HG03039 (cell line): ENCODE measurements around the gene PIK3C2B.
"Not testable (repeated sequence)": the region's sequence is repeated elsewhere in the genome, so short reads cannot be mapped to it uniquely, and the experiment has no call there.

ENCODE experiments used
- ATAC-seq: cut with Tn5 transposase; IDR thresholded peaks from one replicate; pipeline ENCODE4 v1.9.1; 2021; ENCODE audit warnings: mild to moderate bottlenecking, moderate library complexity; ENCODE audit not compliant: unreplicated experiment

Gene PIK3C2B

DNA sequence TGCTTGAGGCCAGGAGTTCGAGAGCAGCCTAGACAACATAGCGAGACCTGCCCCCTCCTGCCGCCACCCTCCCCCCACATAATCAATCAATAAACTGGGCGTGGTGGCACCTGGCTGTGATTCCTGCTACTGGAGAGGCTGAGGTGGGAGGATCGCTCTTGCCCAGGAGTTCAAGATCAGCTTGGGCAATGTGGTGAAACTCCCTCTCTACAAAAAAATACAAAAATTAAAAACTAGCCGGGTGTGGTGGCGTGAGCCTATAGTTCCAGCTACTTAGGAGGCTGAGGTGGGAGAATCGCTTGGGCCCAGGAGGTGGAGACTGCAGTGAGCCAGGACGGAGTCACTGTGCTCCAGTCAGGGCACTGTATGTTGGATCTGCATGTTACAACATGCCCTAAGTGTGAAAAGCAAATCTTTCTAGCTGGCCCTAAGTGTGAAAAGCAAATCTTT, 14.6 kb upstream of the PIK3C2B start:
- ATAC-seq, result no peak

DNA sequence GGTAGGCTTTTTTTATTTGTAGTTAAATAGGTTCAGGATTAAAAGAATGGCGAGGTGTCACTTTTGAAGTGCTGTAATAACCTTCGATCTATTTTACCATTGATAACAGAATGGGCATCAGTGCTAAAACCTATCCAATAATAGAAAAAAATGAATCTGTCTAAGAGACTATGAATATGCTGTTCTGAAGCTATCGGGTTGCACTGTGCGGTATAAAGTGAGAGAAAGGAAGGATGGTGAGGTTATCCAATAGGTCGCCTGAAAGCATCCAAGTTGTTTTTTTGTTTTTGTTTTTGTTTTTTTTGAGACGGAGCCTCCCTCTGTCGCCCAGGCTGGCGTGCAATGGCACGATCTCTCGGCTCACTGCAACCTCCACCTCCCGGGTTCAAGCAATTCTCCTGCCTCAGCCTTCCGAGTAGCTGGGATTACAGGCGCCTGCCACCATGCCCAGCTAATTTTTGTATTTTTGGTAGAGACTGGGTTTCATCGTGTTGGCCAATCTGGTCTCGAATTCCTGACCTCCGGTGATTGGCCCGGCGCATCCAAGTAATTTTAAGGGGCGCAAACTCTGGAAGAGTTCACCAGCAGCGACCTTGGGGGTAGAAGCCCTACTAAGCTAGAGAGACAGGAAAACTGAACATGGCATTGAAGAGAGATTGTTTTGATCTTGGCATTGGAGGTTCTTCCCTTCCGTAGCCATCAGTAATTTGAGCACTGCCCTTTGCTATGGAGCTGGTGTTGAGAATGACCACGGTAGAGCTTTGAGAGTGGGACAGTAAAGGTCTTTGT, 12.9 kb upstream of the PIK3C2B start:
- ATAC-seq, result peak; percentile 12

DNA sequence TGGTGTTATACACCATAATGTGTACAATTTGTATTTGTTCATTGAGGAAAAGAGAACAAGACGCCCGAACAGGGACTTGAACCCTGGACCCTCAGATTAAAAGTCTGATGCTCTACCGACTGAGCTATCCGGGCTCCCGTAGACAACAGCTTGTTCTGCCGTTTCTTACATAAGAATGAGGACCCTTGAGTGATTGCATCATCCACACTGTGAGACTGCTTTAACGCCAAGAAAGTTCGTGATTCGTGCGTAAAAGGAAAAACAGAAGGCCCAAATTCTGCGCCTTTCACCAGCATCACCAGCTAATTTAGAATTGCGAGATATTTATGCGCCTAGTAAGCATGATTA, 12.3 kb upstream of the PIK3C2B start:
- ATAC-seq, result peak; percentile 60

DNA sequence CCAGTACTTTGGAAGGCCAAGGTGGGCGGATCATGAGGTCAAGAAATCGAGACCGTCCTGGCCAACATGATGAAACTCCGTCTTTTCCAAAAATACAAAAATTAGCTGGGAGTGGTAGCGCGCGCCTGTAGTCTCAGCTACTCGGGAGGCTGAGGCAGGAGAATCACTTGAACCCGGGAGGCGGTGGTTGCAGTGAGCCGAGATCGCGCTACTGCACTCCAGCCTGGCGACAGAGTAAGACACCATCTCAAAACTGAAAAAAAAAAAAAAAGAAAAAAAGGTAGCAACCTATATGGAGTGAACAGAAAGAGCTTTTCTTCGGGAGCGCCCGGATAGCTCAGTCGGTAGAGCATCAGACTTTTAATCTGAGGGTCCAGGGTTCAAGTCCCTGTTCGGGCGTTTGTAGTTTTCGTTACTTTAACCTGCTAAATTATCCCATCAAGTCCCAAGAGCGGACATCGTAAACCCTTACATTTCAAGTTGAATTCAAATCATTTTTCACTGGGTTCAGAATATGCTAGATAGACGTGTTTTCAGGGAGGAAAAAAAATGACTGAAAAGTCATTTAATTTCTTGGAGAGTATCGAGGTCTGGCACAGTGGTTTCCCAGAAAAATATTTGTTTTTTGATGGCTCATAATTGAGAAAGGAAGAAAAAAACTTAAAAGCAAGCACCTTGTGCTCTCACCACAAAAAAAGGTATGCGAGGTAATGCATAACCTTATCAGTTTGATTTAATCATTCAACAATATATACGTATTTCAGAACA, 11.8 kb upstream of the PIK3C2B start:
- ATAC-seq, result peak; percentile 67

DNA sequence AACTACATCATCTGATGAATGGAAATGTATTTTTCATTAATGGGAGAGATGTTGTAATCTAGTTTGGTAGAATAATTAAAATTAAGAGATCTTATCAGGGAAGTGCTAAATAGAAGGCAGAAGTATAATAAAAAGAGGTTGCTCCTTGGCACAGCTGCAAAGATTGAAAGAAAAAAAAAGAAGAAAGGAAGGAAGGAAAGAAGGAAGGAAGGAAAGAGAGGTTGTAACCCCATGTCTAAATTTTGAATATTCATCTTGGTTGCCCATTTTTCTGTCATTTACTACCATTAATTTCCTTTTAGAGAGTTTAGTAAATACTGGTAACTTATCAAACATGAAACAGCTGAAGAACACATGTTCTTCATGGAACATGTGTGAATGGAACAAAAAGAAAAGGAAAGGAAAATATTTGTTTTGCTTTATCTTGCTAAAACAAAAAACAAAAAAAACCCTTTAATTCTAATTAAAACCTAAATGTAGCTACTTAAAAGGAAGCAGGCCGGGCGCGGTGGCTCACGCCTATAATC, 11.1 kb upstream of the PIK3C2B start:
- no peak for ATAC-seq

DNA sequence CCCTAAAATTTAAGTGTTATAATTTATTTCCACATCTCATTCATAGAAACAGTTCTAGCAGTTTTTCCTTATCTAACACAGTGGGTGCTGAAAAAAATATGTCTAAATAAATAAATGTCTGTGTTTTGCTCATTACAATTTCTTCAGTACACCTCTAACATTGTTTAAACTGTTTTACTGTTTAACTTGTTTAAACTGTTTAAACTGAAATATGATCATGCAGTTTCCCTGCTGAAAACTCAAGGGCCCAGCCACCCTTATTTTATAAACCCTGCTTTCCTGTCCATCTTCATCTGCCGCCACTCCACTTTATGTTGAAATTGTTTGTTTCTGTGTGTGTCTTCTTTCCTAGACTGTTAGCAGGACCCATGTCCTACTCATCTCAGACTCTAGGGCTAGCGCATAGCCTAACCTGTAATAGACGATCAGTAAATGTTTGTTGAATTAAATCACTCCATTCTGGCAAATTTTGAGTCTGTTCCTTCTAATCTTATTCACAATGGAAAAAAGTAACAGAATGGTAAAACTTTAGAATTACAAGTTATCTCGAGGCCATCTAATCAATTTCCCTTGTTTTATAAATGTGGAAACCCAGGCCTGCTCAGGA, 9.4 kb upstream of the PIK3C2B start:
- ATAC-seq, result no peak

DNA sequence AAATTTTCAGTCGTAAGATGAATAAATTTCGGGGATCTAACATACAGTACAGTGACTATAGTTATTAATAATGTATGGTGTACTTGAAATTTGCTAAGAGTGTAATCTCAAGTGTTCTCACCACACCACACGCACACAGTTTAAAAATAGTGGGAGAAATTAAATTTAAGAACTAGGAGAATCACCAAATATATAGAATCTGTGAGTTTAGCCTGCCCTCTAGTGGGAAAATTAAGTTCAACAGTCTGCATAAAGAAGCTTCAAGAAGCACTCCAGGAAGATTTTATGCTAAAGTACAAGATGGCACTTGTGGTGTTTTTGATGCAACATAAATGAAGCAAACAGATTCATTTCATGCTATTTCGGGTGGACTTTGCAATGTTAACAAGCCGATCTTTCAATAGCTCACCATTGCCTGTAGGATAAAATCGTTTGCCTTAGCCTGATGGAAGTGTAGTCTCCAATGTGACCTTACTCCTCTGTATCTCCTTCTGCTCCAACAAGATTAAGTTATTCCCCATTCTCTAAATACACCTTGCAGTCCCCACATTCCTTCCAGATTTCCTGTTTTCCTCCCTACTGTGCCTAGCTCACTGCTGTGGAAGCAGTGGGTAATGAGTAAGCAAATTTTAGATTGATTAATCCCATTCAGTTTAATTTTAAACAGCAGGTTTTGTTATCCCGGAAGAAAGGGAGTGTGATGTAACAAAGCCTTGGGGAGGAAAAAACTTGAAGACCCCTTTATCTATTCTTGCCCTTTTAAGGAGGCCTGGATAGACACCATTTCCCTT, 8.7 kb upstream of the PIK3C2B start:
- no peak for ATAC-seq

DNA sequence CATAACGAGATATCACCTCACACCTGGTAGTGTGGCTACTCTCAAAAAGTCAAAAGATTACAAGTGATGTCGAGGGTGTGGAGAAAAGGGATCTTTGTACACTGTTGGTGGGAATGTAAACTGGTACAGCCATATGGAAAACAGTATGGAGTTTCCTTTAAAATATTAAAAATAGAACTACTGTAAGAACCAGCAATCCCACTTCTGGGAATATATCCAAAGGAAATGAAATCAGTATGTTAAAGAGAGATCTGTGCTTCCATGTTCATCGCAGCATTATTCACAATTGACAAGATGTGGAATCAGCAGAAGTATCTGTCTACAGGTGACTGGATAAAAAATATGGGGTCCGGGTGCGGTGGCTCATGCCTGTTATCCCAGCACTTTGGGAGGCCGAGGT, 7.6 kb upstream of the PIK3C2B start:
- no peak for ATAC-seq

DNA sequence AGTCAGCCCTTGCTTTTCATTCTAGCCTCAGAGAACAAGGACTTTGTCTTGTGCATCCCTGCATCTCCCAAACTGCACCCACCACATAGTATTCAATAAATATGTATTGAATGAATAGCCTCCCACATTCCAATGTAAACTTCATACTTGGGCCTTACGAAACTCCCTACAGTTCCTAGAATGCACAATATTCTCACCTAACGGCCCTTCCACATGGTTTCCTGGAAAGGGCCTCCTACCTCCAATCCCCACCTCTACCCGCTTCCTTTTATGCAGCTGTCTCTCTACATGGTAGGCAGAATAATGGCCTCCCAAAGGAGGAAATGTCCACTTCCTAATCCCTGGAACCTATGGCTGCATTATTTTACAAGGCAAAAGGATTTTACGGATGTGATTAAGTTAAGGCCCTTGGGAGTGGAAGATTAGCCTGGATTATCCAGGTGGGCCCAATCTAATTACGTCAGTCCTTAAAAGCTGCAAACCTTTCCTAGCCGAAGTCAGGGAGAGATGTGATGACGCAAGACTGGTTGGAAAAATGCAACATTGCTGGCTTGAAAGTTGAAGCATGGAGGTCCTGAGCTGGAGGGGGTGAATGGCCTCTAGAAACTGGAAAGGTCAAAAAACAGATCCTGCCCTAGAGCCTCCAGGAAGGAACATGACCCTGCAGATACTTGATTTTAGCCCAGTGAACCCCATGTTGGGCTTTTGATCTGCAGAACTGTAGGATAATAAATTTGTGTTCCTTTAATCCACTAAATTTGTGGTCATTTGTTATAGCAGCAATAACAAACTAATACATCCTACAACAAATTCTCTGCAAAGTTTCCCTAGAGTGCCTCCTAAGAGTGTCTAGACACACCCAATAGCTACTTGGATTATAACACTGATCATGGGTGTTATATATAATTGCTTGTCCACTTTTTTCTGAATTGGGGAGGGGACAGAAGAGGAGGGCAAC, 5.2 kb upstream of the PIK3C2B start:
- no peak for ATAC-seq

DNA sequence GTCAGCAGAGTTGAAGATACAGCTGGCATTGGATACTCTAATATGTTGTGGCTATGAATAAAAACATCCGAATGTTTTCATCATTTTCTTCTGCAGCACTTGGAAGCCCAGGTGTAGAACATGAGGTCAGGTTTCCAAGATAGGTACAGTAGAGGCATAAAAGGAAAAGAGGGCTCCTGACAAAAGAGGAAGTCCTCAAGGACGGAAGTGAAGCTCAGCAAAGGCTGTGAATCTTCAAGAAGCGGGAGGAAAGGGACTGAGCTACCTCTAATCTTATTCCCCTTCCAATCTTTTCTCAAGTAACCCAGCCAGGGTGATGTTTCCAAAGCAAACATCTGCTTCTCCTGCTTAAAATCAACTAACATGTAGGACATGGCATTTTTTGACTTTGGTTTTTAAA, 4.4 kb upstream of the PIK3C2B start:
- no peak for ATAC-seq

DNA sequence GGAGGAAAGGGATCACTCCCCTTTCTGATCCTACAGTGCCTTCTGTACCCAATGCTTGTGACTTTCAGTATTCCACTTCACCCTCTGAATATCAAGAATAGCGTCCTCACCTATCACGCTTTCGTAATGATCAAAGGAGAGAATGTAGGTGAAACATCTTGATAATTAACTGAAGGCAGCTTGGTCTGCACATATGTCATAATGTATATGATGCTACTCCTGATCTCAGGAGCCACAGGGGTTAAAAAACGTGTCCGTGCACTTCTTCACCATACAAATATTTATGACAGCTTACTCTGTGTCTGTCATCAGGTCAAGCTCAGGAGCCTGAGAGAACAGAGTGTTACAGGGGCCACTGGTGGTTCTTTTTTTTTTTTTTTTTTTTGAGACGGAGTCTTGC, 1.2 kb upstream of the PIK3C2B start:
- ATAC-seq, result no peak

DNA sequence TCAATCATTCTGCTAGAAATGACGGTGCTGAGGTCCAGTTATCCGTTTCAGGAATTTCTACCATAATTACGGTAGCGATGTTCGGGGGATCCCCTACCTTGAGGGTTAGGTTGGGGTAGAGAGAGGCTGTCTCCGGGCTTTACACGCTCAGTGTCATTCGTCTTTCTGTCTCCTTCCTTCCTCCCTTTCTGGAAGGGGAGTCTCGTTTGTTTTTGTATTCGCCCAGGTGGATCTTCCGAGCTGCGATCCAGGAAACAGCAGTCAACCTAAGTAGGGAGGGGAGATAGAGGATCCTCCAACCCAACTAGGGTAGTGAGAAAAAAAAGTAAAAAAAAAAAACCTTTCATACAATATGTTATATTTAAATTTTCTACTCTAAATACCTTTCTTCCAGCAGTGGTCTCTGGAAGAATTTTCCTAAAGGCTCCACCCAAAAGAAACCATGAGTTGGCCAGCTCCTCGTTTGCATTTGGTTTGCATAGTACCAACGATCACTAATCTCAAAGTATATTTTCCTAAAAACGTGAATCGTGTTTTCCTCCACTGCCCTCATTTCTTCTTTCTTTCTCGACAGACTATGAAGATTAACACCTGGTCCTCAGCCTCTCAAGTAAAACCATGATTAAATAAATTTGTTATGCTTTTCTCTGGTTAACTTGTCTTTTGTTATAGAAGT, 611 bp upstream of the PIK3C2B start:
- ATAC-seq, result peak; percentile 33

DNA sequence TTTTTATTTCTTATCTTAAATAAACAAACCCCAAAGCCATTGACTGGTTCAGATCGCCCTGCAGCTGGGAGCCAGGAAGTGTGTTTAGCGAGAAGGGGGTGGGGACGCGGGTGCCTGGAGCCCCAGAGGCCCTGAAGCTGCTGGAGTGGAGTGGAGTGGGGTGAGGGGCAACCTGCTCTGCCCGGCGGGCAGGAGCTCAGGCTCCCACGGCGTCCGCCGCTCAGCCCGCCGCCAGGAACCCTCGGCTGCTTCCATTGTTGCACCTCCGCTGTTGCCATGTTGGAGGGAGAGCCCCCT, 673 bp downstream of the PIK3C2B start:
- ATAC-seq, result no peak

DNA sequence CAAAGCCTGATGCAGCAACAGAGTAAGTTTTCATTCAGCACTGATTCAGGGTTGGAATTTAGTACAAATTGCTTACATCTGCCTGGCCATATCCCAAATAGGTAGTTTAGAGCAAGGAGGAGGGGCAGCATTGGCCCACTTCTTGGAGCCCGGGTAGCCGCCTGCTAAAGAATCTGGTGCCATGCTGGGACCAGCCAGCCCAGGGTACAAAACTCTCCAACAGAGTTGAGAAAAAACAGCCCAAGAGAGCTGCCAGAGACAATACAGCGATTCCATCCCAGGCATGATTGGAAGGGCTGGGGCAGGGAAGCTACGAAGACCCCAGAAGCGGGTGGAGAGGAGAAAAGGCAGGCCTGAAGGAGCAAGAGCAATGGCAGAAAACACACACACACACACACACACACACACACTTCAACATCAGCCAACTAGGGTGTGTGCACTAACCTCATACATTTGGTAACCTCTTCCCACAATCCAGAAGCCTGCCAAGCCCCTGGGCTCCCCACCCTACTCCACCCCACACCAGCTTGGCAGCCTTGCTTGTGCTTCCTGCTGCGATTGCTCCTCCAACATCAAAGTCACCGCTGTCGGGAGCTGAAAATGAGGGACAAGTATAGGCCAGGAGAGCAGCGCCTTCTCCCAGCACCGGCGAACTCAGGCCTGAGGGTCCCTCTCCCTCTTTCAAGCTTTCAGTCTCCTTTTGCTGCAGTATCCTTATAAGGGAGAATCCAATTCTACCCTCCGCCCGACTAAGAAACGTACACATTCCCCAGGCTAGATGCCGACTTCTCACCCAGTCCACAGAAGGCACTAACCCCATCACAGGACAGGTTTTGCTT, 1.2 kb downstream of the PIK3C2B start:
- no peak for ATAC-seq

DNA sequence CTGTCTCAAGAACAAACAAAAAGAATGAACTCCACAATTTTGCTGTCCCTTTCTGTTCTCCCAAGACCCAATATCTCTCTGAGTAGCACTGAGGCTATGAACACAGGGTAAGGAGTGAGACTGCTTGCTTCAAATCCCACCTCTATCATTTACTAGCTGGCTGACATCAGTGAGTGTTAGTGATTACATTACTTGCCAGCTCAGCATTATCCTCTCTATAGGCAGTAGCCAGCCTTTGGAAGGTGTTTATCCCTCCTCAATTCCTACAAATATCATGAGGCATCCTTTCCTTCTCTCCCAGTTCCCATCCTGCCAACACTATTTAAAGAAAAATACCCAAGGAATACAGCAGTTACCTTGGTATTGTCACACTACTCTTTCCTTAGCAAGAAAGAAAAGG, 3.0 kb downstream of the PIK3C2B start:
- ATAC-seq, result no peak

DNA sequence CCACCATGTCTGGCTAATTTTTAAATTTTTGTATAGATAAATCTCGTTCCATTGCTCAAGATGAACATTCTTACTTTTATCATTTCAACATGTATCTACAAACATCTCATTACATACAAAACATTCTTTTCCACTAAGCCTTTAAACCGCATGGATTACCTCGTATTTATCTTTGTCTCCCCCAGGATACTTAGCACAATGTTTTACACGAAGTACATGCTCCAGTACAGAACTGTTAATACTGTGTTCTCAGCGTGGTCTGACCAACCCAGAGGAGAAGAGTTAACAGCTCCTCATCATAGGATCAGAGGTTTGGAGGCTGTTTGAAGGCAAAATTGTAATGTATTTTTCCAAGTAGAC, 7.4 kb downstream of the PIK3C2B start:
- ATAC-seq, result no peak

DNA sequence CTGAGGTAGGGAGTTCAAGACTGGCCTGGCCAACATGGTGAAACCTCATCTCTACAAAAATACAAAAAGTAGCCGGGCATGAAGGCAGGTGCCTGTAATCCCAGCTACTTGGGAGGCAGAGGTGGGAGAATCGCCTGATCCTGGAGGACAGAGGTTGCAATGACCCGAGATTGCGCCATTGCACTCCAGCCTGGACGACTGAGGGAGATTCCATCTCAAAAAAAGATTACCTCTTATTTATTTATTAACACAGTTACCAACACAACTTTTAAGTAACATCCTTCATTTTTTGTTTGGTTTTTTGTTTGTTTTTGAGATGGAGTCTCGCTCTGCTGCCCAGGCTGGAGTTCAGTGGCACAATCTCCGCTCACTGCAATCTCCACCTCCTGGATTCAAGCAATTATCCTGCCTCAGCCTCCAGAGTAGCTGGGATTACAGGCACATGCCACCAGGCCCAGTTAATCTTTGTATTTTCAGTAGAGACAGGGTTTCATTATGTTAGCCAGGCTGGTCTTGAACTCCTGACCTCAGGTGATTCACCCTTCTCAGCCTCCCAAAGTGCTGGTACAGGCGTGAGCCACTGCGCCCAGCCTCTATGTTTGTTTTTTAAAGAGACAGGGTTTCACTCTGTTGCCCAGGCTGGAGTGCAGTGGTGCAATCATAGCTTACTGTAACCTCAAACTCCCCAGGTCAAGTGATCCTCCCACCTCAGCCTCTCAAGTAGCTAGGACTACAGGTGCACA, 7.9 kb downstream of the PIK3C2B start:
- ATAC-seq, result not testable (repeated sequence)

DNA sequence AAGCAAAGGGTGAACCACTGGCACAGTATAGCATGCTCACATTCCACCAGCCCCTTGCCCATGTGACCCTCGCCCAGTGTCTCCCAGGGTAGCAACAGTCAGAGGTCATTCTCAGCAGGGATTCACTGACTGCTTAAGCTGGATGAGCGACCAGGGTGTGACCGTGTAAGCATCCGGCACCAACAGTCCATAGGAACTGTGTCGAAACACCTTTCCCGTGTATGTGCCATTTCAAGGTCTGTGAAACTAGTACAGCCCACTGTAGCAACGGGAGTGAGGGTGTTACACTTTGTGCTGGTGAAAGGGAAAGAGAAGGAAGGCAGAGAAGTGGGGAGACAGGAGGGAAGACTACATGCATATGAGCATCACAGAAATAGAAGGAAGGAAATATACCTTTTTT, 10.8 kb downstream of the PIK3C2B start:
- no peak for ATAC-seq
